Measurements from ENCODE around the gene GSTA5.
"Not testable (repeated sequence)": the region's sequence is repeated elsewhere in the genome, so short reads cannot be mapped to it uniquely, and the experiment has no call there.

Gene GSTA5

GRCh38 chr6:52830869-52831268, 9.7 kb downstream of the GSTA5 start:
- H3K27ac ChIP-seq (ENCODE audit: low read depth, low read length); H3K9me3 ChIP-seq (ENCODE audit: low read length); H3K4me1 ChIP-seq (ENCODE audit: insufficient read depth, low read length); H3K27me3 ChIP-seq (ENCODE audit: control insufficient read depth in 1 of 2, insufficient read depth in 2 of 2, low read length in 2 of 2); H3K9ac ChIP-seq (ENCODE audit: low read length); H3K4me3 ChIP-seq (ENCODE audit: low read depth in 1 of 2, low read length in 2 of 2); H3K36me3 ChIP-seq (ENCODE audit: insufficient read depth, low read length): not testable (repeated sequence)

- Histone ChIP-seq H3K27me3 (ENCODE audit: control insufficient read depth in 1 of 2, insufficient read depth in 2 of 2, low read length in 2 of 2) (no peaks in the 10 kb centered on the region), H3K9ac (ENCODE audit: low read length) (no peak overlapping the region), H3K36me3 (ENCODE audit: insufficient read depth, low read length) (no peaks in the 10 kb centered on the region), H3K9me3 (ENCODE audit: low read length) (no peaks in the 10 kb centered on the region), H3K4me3 (ENCODE audit: low read depth in 1 of 2, low read length in 2 of 2) (no peak overlapping the region), H3K27ac (ENCODE audit: low read depth, low read length) (no peak overlapping the region), H3K4me1 (ENCODE audit: insufficient read depth, low read length) (no peaks in the 10 kb centered on the region)
These were observed 11.4 kb downstream of the GSTA5 start for GRCh38 chr6:52829046-52829817.

- H3K4me1 ChIP-seq (ENCODE audit: insufficient read depth, low read length); H3K36me3 ChIP-seq (ENCODE audit: insufficient read depth, low read length); H3K9ac ChIP-seq (ENCODE audit: low read length); H3K27me3 ChIP-seq (ENCODE audit: control insufficient read depth in 1 of 2, insufficient read depth in 2 of 2, low read length in 2 of 2); H3K4me3 ChIP-seq (ENCODE audit: low read depth in 1 of 2, low read length in 2 of 2); H3K9me3 ChIP-seq (ENCODE audit: low read length); H3K27ac ChIP-seq (ENCODE audit: low read depth, low read length): not testable (repeated sequence)
These were observed 12.0 kb downstream of the GSTA5 start for GRCh38 chr6:52828621-52829020.

GRCh38 chr6:52827073-52827783, 13.4 kb downstream of the GSTA5 start:
- not testable (repeated sequence) for H3K27me3 ChIP-seq (ENCODE audit: control insufficient read depth in 1 of 2, insufficient read depth in 2 of 2, low read length in 2 of 2); H3K4me3 ChIP-seq (ENCODE audit: low read depth in 1 of 2, low read length in 2 of 2); H3K27ac ChIP-seq (ENCODE audit: low read depth, low read length); H3K9me3 ChIP-seq (ENCODE audit: low read length); H3K36me3 ChIP-seq (ENCODE audit: insufficient read depth, low read length); H3K9ac ChIP-seq (ENCODE audit: low read length); H3K4me1 ChIP-seq (ENCODE audit: insufficient read depth, low read length)

GRCh38 chr6:52826513-52826912, 14.1 kb downstream of the GSTA5 start:
- Histone ChIP-seq H3K27ac (ENCODE audit: low read depth, low read length) (no peak overlapping the region), H3K36me3 (ENCODE audit: insufficient read depth, low read length) (no peaks in the 10 kb centered on the region), H3K4me1 (ENCODE audit: insufficient read depth, low read length) (no peaks in the 10 kb centered on the region), H3K27me3 (ENCODE audit: control insufficient read depth in 1 of 2, insufficient read depth in 2 of 2, low read length in 2 of 2) (no peaks in the 10 kb centered on the region), H3K9me3 (ENCODE audit: low read length) (no peaks in the 10 kb centered on the region), H3K4me3 (ENCODE audit: low read depth in 1 of 2, low read length in 2 of 2) (no peak overlapping the region), H3K9ac (ENCODE audit: low read length) (no peak overlapping the region)

GRCh38 chr6:52825900-52826459, 14.6 kb downstream of the GSTA5 start:
- H3K27me3 ChIP-seq (ENCODE audit: control insufficient read depth in 1 of 2, insufficient read depth in 2 of 2, low read length in 2 of 2); H3K9ac ChIP-seq (ENCODE audit: low read length); H3K9me3 ChIP-seq (ENCODE audit: low read length); H3K4me3 ChIP-seq (ENCODE audit: low read depth in 1 of 2, low read length in 2 of 2); H3K36me3 ChIP-seq (ENCODE audit: insufficient read depth, low read length); H3K27ac ChIP-seq (ENCODE audit: low read depth, low read length); H3K4me1 ChIP-seq (ENCODE audit: insufficient read depth, low read length): not testable (repeated sequence)

- H3K4me3 ChIP-seq (ENCODE audit: low read depth in 1 of 2, low read length in 2 of 2); H3K36me3 ChIP-seq (ENCODE audit: insufficient read depth, low read length); H3K9me3 ChIP-seq (ENCODE audit: low read length); H3K27me3 ChIP-seq (ENCODE audit: control insufficient read depth in 1 of 2, insufficient read depth in 2 of 2, low read length in 2 of 2); H3K27ac ChIP-seq (ENCODE audit: low read depth, low read length); H3K9ac ChIP-seq (ENCODE audit: low read length); H3K4me1 ChIP-seq (ENCODE audit: insufficient read depth, low read length): not testable (repeated sequence)
These were observed 15.3 kb downstream of the GSTA5 start for GRCh38 chr6:52825270-52825793.

- no peak overlapping the region for H3K4me3 ChIP-seq (ENCODE audit: low read depth in 1 of 2, low read length in 2 of 2)
- H3K27me3 ChIP-seq (ENCODE audit: control insufficient read depth in 1 of 2, insufficient read depth in 2 of 2, low read length in 2 of 2) = no peaks in the 10 kb centered on the region
- H3K9ac ChIP-seq (ENCODE audit: low read length) = no peak overlapping the region
- no peaks in the 10 kb centered on the region for H3K36me3 ChIP-seq (ENCODE audit: insufficient read depth, low read length)
- H3K4me1 ChIP-seq (ENCODE audit: insufficient read depth, low read length) = no peaks in the 10 kb centered on the region
- no peaks in the 10 kb centered on the region for H3K9me3 ChIP-seq (ENCODE audit: low read length)
- no peak overlapping the region for H3K27ac ChIP-seq (ENCODE audit: low read depth, low read length)
These were observed 18.8 kb downstream of the GSTA5 start for GRCh38 chr6:52821842-52822241.

GRCh38 chr6:52820198-52820597, 20.4 kb downstream of the GSTA5 start:
- Histone ChIP-seq H3K27ac (ENCODE audit: low read depth, low read length) (no peak overlapping the region), H3K4me1 (ENCODE audit: insufficient read depth, low read length) (no peaks in the 10 kb centered on the region), H3K4me3 (ENCODE audit: low read depth in 1 of 2, low read length in 2 of 2) (no peak overlapping the region), H3K27me3 (ENCODE audit: control insufficient read depth in 1 of 2, insufficient read depth in 2 of 2, low read length in 2 of 2) (no peaks in the 10 kb centered on the region), H3K36me3 (ENCODE audit: insufficient read depth, low read length) (no peaks in the 10 kb centered on the region), H3K9me3 (ENCODE audit: low read length) (no peaks in the 10 kb centered on the region), H3K9ac (ENCODE audit: low read length) (no peak overlapping the region)

GRCh38 chr6:52815167-52816092, 25.2 kb downstream of the GSTA5 start:
- Histone ChIP-seq H3K4me1 (ENCODE audit: insufficient read depth, low read length) (no peaks in the 10 kb centered on the region), H3K9me3 (ENCODE audit: low read length) (no peaks in the 10 kb centered on the region), H3K27ac (ENCODE audit: low read depth, low read length) (no peak overlapping the region), H3K27me3 (ENCODE audit: control insufficient read depth in 1 of 2, insufficient read depth in 2 of 2, low read length in 2 of 2) (no peaks in the 10 kb centered on the region), H3K36me3 (ENCODE audit: insufficient read depth, low read length) (no peaks in the 10 kb centered on the region), H3K4me3 (ENCODE audit: low read depth in 1 of 2, low read length in 2 of 2) (no peak overlapping the region), H3K9ac (ENCODE audit: low read length) (no peak overlapping the region)

- not testable (repeated sequence) for H3K27me3 ChIP-seq (ENCODE audit: control insufficient read depth in 1 of 2, insufficient read depth in 2 of 2, low read length in 2 of 2); H3K36me3 ChIP-seq (ENCODE audit: insufficient read depth, low read length); H3K9me3 ChIP-seq (ENCODE audit: low read length); H3K9ac ChIP-seq (ENCODE audit: low read length); H3K27ac ChIP-seq (ENCODE audit: low read depth, low read length); H3K4me3 ChIP-seq (ENCODE audit: low read depth in 1 of 2, low read length in 2 of 2); H3K4me1 ChIP-seq (ENCODE audit: insufficient read depth, low read length)
These were observed 26.1 kb downstream of the GSTA5 start for GRCh38 chr6:52814545-52814944.

All from muscle layer of colon (tissue), 2 donors.